DMS153 treated with DMSO at 0.1 percent for 48 hours (cell line): ENCODE measurements around the gene APOBEC3H.
"Not testable (repeated sequence)": the region's sequence is repeated elsewhere in the genome, so short reads cannot be mapped to it uniquely, and the experiment has no call there.

Experiments used
- DNase-seq: peaks from one replicate; lab custom pipeline; 2025; ENCODE audit not compliant: unreplicated experiment; lab: John Stamatoyannopoulos, UW

APOBEC3H gene

DNA sequence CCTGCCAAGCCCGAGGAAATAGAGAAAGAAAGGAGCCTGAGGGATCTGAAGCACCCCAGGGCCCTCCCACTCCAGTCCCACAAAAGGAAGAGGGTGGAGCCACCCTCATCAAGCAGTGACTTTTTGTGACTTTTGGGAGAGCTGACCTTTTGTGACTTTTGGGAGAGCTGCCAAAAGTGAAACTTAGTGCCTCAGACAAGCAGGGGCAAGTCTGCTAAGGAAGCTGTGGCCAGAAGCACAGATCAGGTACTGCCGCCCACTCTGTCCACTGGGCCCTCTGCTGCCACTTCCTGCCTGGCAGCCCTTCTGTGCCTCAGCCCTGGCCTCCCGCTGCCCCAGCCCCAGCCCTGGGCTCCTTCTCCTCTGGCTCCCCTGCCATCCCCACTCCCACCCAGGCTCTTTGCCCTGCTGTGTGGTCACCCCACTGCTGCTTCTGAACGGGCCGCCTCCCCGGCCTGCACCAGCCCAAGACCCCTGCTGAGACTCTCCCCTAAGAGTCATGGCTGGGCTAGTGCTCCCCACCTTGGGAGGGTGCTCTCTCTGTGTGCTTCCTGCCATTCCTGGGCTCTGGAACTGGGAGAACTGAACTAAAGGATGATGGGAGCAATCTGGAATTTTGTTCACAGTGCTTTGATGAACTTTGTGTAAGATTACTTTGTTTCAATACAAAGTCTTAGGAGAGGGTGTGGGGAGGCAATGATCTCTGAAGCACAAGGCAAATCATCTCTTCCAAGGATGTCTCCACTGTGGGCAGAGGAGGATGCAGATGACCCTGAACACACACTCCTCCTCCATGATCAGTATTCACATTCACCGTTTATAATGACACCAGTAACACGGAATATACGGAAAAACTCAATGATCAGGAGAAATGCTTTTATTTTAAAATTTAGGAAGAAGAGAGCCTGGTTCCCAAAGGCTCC, at the start of gene APOBEC3H:
Gene APOBEC3H (plus strand): TSS at position 147 of the 923 bp plus-strand sequence. CDS start 3,035 bp downstream, outside the sequence.
- no peak for DNase-seq

DNA sequence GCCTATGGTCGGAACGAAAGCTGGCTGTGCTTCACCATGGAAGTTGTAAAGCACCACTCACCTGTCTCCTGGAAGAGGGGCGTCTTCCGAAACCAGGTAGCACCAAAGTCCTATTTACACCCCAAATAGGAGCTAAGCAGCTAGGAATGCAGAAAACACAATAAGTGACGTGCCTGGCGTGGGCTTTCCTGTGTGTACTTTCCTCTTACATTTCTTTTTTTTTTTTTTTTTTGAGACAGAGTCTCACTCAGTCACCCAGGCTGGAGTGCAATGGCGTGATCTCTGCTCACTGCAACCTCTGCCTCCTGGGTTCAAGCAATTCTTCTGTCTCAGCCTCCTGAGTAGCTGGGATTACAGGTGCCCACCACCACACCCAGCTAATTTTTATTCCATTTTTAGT, 47.6 kb upstream of the APOBEC3H start:
- DNase-seq: not testable (repeated sequence)

DNA sequence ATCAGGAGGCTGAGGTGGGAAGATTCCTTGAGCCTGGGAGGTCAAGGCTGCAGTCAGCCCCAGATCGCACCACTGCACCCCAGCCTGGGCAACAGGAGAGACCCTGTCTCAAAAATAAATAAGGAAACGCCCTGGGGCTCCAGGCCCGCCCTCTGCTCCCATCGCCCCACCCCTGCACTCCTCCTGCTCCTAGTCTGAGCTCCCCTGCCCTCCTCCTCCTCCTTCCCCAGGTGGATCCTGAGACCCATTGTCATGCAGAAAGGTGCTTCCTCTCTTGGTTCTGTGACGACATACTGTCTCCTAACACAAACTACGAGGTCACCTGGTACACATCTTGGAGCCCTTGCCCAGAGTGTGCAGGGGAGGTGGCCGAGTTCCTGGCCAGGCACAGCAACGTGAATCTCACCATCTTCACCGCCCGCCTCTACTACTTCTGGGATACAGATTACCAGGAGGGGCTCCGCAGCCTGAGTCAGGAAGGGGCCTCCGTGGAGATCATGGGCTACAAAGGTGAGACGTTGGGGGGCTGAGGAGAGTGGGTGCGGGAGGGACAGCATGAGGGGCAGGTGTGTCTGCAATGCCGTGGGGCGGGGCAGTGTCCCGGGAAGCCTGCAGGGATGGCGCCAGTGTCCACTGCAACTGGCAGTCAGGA, 45.1 kb upstream of the APOBEC3H start:
- DNase-seq: not testable (repeated sequence)

DNA sequence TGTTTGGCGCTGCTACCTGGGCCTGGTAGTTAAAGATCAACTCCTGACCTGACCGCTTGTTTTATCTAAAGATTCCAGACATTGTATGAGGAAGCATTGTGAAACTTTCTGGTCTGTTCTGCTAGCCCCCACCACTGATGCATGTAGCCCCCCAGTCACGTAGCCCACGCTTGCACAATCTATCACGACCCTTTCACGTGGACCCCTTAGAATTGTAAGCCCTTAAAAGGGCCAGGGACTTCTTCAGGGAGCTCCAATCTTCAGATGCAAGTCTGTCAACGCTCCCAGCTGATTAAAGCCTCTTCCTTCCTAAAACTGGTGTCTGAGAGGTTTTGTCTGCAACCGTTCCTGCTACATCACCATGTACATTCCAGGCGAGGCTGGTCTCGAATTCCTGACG, 41.4 kb upstream of the APOBEC3H start:
- no peak for DNase-seq

DNA sequence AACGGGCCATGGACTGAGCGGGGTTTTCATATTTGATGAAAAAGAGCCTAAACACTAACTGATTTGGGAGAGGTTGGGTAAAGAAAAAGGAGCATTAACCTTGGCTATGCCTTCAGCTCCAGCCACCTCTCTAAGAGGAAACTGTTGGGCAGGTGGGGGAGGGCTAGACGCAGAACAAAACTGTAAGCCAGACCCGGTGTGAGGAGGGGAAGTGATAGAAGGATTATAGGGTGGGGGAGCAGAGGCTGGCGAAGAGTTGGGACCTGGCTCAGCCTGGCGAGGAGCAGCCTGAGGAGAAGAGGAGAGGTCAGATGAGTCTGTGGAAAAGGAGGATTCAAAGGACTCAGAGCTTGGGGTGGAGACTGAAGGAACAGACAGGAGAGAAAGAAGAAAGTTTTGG, 35.8 kb upstream of the APOBEC3H start:
- DNase-seq: not testable (repeated sequence)

DNA sequence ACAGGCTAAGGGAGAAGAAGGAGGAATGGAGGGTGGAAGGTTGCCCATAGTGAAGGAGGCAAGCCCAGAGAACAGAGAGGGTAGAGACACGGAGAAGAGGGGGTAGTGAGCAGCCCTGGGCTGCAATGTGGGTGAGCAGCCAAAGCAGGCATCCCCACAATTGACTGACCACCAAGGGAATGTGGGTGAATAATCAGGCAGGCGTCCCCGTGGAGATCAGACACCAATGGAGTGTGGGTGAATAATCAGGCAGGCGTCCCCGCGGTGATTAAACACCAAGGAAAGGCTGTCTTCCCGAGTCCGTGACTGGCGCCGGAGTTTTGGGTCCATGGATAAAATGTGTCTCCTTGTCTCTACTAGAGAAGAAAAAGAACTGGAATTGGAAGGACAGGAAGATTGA, 35.1 kb upstream of the APOBEC3H start:
- not testable (repeated sequence) for DNase-seq

DNA sequence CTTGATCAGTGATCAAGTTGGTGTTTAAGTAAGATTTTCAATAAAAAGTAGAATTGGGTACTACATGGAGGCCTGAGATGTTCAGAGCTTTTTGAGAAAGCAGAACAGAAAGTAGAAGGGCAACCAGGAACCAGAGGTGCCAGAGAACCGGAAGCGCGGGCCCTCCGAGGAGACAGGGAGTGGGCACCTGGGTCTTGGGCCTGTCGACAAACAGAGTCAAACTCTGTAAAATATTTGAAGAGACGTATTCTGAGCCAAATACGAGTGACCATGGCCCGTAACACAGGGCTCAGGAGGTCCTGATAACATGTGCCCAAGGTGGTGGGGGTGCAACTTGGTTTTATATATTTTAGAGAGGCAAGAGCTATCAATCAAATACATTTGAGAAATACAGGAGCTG, 33.1 kb upstream of the APOBEC3H start:
- DNase-seq: not testable (repeated sequence)

DNA sequence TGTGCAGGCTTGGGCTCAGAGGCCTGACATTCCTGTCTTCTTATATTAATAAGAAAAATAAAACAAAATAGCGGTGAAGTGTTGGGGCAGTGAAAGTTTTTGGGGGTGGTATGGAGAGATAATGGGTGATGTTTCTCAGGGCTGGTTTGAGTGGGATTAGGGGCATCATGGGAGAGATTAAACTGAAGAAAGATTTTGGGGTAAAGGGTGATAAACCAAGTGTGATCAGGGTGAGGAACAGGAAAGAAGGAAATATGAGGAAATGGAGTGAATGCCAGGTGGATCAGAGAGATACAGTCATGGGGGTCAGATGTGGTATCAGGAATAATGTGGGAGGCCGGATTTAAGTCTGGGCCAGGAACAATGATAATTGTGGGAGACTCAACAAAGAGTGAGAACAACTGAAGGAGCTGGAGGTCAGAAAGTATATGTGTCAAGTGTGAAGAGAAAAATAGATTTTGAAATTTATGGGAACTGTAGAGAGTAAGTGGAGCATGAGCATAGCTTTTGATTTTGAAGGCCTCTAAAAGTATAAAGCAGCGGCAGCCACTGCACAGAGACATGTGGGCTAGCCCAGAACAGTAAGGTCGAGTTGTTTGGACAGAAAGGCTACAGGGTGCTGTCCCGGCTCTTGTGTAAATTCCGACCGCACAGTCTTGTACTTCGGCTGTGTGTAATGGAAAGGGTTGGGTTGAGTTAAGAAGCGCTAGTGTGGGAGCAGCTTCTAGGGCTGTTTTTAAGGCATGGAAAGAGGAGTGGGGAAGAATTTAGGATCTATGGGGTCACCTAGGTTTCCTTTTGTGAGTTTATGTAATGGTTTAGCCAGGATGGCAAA, 30.4 kb upstream of the APOBEC3H start:
- DNase-seq: not testable (repeated sequence)

DNA sequence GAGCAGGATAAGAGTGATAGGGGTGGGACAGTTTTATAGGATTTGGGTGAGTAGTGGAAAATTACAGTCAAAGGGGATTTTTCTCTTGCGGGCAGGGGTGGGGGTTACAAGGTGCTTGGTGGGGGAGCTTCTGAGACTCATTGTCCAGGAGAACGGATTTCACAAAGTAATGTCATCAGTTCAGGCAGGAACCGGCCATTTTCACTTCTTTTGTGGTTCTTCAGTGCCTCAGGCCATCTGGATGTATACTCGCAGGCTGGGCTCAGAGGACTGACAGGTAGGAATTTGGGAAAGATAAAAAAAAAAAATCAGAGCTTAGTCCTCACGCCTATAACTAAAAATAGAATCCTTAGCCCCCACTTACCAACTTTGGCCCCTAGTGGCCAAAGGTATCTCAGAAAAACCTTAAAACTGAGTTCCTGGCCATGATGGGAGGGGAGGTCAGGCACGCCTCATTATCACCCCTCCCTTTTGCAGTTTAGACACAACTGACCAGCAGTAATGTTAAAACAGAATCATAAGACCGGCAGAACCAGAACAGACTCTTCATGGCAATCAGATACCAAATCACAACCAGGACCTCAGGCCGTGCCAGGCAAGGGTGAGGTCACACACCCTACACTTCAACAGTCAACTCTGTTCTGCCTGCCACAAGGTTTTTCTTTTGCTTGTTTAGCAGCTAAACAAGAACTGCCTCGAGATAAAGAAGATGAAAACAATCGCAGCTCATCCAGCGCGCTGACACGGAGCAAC, 28.8 kb upstream of the APOBEC3H start:
- DNase-seq: no peak

DNA sequence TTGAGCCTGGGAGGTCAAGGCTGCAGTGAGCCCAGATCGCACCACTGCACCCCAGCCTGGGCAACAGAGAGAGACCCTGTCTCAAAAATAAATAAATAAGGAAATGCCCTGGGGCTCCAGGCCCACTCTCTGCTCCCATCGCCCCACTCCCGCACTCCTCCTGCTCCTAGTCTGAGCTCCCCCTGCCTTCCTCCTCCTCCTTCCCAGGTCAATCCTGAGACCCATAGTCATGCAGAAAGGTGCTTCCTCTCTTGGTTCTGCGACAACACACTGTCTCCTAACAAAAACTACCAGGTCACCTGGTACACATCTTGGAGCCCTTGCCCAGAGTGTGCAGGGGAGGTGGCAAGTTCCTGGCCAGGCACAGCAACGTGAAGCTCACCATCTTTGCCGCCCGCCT, 26.9 kb upstream of the APOBEC3H start:
- DNase-seq: no peak

DNA sequence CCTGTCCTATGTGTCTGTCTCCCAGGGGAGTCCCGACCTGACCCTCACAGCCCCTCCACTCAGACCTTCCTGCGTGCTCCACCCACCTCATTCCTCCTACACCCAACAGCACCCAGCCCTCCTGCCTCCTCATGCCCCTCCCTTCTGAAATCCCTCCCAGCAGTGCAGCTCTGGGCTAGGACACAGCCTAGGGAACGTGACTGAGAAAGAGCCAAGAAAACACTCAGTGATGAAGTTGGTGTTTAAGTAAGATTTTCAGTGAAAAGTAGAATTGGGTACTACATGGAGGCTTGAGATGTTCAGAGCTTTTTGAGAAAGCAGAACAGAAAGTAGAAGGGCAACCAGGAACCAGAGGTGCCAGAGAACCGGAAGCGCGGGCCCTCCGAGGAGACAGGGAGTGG, 24.5 kb upstream of the APOBEC3H start:
- not testable (repeated sequence) for DNase-seq

DNA sequence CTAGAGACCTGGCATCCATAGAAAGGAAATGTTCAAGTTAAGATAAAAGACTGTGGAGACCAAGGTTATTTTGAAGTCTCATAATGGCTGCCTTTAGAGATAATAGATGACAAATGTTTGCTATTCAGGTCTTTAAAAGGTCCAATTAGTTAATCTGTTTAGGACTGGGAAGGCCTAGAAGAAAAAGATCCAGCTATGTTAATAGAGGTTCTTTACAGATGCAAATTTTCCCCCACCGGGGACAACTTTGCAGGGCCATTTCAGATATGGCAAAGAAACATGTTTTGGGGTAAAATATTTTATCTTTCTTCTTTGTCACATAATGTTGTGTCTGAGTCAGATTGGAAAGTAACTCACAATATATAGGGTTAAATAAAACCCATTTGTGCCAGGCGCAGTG, 23.1 kb upstream of the APOBEC3H start:
- DNase-seq: no peak

DNA sequence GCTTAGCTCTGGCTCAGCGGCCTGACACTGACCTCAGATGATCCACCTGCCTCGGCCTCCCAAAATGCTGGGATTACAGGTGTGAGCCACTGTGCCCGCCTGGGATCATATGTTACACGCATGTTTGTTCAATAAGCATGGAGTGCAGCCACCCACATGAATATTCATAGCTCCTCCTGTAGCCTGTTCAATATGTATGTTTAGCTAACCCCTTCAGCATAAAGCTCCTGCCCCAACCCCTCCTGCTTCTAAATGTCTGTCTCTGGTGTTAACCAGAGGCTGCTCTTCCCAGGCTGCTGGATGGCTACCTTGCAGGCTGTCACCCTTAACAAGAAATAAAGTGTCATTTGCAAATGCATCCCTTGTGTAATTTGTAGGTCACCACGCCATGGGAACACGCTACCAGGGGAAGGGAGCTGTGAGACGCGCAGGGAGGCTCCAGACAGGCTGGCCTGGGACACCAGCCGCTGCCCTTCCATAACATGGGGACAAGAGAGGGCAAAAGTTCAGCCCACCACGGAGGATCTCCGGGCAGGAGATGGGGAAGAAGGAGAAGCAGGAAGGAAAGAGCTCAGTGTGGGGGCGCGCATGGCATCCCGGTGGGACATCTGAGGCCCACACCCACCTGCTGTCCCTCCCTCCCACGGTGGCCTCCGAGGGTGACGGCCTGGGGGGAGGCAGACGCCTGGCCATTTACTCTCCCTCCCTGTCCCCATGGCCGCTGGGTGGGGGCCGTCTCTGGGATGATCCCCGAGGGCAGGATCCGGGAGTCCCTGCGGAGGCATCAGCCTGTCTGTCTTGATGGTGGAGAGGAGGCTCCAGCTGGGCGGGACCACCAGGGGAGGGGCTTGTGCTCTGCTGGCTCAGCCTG, 20.7 kb upstream of the APOBEC3H start:
- not testable (repeated sequence) for DNase-seq

DNA sequence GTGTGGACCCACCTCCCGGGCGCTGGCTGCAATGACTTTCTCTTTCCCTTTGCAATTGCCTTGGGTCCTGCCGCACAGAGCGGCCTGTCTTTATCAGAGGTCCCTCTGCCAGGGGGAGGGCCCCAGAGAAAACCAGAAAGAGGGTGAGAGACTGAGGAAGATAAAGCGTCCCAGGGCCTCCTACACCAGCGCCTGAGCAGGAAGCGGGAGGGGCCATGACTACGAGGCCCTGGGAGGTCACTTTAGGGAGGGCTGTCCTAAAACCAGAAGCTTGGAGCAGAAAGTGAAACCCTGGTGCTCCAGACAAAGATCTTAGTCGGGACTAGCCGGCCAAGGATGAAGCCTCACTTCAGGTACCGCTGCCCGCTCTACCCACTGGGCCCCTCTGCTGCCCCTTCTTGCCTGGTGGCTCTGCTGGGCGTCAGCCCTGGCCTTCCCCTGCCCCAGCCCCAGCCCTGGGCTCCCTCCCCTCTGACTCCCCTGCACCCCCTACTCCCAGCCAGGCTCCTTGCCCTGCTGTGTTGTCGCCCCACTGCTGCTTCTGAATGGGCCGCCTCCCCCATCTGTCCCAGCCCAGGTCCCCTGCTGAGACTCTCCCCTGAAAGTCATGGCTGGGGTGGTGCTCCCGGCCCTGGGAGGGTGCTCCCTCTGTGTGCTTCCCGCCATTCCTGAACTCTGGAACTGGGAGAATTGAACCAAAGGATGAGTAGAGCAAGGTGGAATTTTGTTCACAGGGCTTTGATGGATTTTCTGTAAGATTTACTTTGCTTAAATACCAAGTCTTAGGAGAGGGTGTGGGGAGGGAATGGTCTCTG, 19.8 kb upstream of the APOBEC3H start, which contains the start of gene APOBEC3G:
Gene APOBEC3G (plus strand): TSS at position 250 of the 815 bp plus-strand sequence. CDS start 87 bp downstream, at position 337.
- not testable (repeated sequence) for DNase-seq

DNA sequence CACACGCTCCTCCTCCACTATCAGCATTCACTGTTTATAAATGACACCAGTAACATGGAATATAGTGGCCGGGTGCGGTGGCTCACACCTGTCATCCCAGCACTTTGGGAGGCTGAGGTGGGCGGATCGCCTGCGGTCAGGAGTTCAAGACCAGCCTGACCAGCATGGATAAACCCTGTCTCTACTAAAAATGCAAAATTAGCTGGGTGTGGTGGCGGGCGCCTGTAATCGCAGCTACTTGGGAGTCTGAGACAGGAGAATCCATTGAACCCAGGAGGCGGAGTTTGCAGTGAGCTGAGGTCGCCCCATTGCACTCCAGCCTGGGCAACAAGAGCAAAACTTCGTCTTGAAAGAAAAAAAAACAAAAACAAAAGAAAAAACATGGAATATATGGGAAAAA, 19.1 kb upstream of the APOBEC3H start:
- not testable (repeated sequence) for DNase-seq

DNA sequence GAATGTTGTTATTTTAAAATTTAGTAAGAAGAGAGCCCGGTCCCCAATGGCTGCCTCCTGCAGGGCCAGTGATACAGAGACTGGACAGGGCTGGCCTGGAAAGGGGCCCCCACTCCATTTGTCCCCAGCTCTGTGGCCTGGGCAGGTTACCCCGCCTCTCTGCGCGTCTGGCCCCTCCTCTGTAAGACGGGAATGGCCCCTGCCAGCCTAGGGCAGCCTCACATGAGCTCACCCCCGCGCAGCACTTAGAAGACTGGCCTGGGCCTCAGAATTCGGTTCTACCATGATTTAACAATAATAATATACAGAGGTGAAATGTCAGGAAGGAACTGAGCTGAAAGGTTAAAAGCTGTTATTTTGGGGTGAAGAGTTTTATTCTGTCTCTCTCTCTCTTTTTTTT, 18.7 kb upstream of the APOBEC3H start:
- DNase-seq: no peak

DNA sequence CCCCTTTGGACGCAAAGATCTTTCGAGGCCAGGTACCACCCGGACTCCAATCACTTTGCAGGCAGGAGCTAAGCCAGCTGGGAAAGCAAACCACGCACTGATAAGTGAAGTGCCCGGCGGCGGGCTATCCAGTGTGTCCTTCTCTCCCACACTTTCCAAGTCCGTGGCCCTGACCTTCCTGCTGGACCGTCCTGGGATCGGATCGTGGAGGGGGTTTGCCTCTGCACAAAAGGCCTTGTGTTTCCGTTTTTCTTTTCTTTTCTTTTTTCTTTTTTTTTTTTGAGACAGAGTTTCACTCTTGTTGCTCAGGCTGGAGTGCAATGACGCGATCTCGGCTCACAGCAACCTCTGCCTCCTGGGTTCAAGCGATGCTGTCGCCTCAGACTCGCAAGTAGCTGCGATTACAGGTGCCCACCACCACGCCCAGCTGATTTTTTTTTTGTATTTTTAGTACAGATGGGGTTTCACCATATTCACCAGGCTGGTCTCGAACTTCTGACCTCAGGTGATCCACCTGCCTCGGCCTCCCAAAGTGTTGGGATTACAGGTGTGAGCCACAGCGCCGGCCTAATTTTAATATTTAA, 17.9 kb upstream of the APOBEC3H start:
- DNase-seq: not testable (repeated sequence)

DNA sequence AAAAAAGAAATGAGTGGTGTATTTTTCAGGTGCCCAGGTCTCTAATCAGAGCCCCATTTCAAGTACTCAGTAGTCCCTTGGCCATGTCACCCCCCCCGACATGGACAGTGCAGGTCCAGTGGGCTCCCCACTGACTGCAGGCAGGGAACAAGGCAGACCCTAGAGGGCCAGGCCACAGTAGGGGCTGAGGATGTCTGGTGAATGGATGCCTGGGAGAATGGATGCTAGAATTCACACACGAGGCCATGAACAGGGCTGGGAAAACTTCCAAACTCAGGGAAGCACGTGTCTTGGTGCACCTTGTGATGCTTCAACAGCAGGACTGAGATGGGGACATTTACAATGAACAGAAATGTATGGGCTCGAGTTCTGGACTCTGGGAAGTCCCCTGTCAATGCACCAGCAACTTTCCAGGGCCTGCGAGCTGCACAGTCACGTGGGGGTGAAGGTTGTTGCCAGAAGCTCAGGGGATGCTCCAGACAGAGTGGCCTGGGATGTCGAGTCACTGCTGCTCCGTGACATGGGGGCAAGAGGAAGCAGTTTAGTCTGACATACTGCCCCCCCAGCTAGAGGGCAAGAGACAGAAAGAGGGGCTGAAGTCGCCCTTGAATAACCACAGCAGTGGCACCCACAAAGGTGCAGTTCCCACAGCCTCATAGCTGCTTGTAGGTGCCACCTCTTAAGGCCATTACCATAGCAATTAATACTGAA, 16.8 kb upstream of the APOBEC3H start:
- DNase-seq: no peak
